ENCODE data around the gene TRIM2. TPM values are rescaled to one million over a fixed set of nuclear protein-coding genes. Genes with fewer than 3 reads are reported as not detected.

The TRIM2 gene
- total and polyA plus RNA-seq, 10 of the 15 experiments (the other 5 are each of a cell fraction or from before 2014, with no cell fraction given), result 0.06 to 0.19 (median 0.15) TPM; not detected in 3

DNA sequence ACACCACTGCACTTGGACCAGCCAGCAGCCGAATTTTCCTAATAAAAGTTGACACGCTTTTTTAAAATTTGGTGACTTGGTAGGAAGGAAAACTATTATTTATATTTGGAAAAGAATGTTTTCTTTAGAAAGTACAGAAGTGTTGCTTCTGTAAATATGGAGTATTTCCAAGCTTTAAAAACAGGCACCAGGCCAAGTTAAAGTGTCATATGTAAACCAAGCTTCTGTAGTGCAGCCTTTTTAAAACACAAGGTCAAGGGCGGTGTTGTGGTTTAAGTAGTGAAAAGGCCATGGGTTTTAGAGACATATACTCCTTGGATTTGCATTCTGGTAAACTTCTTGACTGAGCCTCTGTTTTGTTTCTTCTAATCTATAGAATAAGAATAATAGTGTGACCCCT is 62.7 kb downstream of the TRIM2 start:
- SMC1A ChIA-PET (ENCODE audit: uncharacterized antibody, unreplicated experiment), result interaction anchor here (1.1 kb wide), 1 partner anchor 10 kb away, joined by 3 read pairs; no protein-coding TSS in a partner anchor
- ATAC-seq, result no peak
- POLR2A ChIA-PET, result no interaction called here
- TF ChIP-seq NRF1 (conservative IDR thresholded peaks at IDR 0.05; ENCODE audit: low read depth, low read length) (no peak), RB1 (IDR thresholded peaks at IDR 0.05; ENCODE audit: borderline replicate concordance) (no peak), RAD51 (IDR thresholded peaks at IDR 0.05) (no peak), SREBF1 (IDR thresholded peaks at IDR 0.05; ENCODE audit: low read length) (no peak)
- TF ChIP-seq, protein P1, sequence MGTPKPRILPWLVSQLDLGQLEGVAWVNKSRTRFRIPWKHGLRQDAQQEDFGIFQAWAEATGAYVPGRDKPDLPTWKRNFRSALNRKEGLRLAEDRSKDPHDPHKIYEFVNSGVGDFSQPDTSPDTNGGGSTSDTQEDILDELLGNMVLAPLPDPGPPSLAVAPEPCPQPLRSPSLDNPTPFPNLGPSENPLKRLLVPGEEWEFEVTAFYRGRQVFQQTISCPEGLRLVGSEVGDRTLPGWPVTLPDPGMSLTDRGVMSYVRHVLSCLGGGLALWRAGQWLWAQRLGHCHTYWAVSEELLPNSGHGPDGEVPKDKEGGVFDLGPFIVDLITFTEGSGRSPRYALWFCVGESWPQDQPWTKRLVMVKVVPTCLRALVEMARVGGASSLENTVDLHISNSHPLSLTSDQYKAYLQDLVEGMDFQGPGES (IDR thresholded peaks at IDR 0.05), result no peak
- TF ChIP-seq, protein P2, sequence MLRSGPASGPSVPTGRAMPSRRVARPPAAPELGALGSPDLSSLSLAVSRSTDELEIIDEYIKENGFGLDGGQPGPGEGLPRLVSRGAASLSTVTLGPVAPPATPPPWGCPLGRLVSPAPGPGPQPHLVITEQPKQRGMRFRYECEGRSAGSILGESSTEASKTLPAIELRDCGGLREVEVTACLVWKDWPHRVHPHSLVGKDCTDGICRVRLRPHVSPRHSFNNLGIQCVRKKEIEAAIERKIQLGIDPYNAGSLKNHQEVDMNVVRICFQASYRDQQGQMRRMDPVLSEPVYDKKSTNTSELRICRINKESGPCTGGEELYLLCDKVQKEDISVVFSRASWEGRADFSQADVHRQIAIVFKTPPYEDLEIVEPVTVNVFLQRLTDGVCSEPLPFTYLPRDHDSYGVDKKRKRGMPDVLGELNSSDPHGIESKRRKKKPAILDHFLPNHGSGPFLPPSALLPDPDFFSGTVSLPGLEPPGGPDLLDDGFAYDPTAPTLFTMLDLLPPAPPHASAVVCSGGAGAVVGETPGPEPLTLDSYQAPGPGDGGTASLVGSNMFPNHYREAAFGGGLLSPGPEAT (IDR thresholded peaks at IDR 0.05; ENCODE audit: low read depth), result no peak
- Histone ChIP-seq H2AFZ (ENCODE audit: control insufficient read depth, low read depth, low read length) (no peak overlapping the region), H3K4me1 (ENCODE audit: control insufficient read depth, insufficient read depth, low read length) (no peaks in the 10 kb centered on the region), H3K9ac (ENCODE audit: control insufficient read depth, insufficient read depth, low read length) (no peak overlapping the region), H3K27ac (ENCODE audit: control insufficient read depth, insufficient read depth) (no peak overlapping the region), H3K9me3 (replicated peaks; ENCODE audit: control insufficient read depth, insufficient read depth, low read length) (no peaks in the 10 kb centered on the region; the same call in 2 of the 3 replicates), H3K27me3 (replicated peaks in 1 of 2; ENCODE audit: control insufficient read depth in 2 of 2, insufficient read depth in 2 of 2, low read length in 1 of 2) (no peaks in the 10 kb centered on the region), H3K4me3 (no peak overlapping the region), H4K20me1 (ENCODE audit: control insufficient read depth, insufficient read depth) (no peaks in the 10 kb centered on the region), H3K79me2 (ENCODE audit: control insufficient read depth, insufficient read depth, low read length) (no peaks in the 10 kb centered on the region), H3K36me3 (ENCODE audit: control insufficient read depth in 2 of 2, insufficient read depth in 2 of 2, low read length in 1 of 2) (no peaks in the 10 kb centered on the region), H3K4me2 (ENCODE audit: control insufficient read depth, insufficient read depth) (no peak overlapping the region)
- intact Hi-C loops (cut with micrococcal nuclease; ENCODE audit: unreplicated experiment) (no loop called here), in situ Hi-C loops (cut with MboI) (no loop called here)
- no peak for DNase-seq (ENCODE audit: low read depth, low spot score)
- CTCF ChIA-PET, result interaction anchor here (0.7 kb wide), 1 partner anchor 346 kb away, joined by 3 read pairs; no protein-coding TSS in a partner anchor
- BruUV-seq (replicated peaks), result no TSS peak
- RAD21 ChIA-PET (ENCODE audit: unreplicated experiment), result no interaction called here
- no peak for FAIRE-seq
- 78% methylated on average over 3 of the region's 3 CpGs for WGBS (ENCODE audit: insufficient coverage, insufficient replicate concordance, low lambda C conversion rate, missing lambda C conversion rate)
